Cerebellar cortex (tissue), 1 donor: ENCODE data around the gene ATCAY.

Experiments
- DNase-seq: peaks from one replicate; pipeline ENCODE4 v3.0.0-alpha.2; 2015; ENCODE audit warnings: low spot score

The ATCAY gene

GRCh38 chr19:3970313-3970807, 89.9 kb downstream of the ATCAY start:
- DNase-seq, result no peak

DNA sequence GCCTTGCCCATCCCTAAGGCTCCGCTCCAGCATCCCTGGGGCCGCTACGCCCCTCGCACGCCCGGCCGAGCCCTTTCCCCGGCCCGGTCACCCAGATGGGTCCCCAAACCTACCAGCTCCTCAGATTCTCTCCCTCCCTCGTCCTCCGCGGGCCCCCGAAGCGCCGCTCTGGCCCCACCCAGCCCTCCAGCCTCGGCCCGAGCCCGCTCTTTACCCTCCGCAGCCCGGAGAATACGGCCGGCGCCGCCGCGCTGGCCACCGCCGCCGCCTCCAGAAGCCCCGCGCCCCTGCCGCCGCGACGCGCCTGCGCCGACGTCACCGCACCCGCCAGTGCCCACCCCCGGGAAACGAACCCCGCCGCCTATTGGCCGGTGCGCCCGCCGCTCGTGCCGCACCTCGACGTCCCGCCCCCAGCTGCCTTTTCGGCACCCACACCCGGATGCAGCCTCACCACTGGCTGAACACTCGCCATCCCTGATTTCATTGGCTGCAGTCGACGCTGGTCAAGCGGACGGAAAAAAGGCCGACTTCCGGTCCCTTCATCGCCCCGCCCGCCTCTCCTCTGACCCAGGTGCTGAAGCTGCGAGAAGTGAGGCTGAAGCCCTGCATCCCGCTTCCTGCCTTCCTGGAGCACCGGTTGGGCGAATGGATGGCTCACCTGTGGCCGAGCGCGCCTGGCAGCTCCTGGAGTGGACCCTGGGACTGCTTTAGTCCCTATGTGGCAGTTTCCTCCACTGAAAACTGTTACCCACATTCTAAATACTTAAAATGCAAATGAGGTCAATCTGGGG, 90.5 kb downstream of the ATCAY start, which contains the start of gene DAPK3:
Gene DAPK3, minus strand, starts transcription at position 292 of the 791 bp plus-strand sequence. CDS start 1,364 bp downstream, outside the sequence.
- peak; percentile 99 for DNase-seq

- DNase-seq, result no peak
Measured at GRCh38 chr19:3975144-3975543, 94.7 kb downstream of the ATCAY start.

DNA sequence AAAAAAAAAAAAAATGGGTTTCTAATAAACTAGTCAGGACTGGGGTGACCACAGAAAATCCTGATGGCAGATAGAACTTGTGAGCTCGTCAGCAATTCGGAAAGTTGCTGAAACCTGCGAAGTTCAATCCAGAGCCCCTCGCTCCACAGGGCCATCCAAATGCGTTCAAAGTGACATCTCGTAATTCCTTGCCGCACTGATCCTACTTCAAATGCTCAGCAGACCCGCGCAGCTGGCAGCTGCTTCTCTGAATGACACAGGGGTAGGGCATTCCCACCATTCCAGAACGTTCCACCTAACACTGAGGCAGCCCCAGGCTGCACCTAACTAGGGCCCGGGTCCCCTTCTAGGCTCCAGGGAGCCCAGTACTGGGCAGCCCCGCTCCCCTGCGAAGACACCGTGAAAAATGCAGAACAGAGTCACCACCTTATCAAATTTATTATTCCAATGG, 95.2 kb downstream of the ATCAY start:
- no peak for DNase-seq

- no peak for DNase-seq
Measured at GRCh38 chr19:3976495-3977241, 96.2 kb downstream of the ATCAY start.
